HCT116 (cell line): ENCODE measurements around the gene ATXN7L2. TPM values are rescaled to one million over a fixed set of nuclear protein-coding genes. Genes with fewer than 3 reads are reported as not detected.

Experiments used
- ATAC-seq: fragments of 200-7000 bp; cut with Tn5 transposase; 2 replicates; pipeline ENCODE4 v1.9.1; 2020; ENCODE audit warnings: mild to moderate bottlenecking, moderate library complexity
- BruUV-seq: library from RNA; stranded (reverse); fragments of 400-500 nt; replicated peaks from 2 replicates; lab custom pipeline; 2021; lab: Mats Ljungman, UMichigan
- CTCF ChIA-PET: fragments of 300-600 bp; sonication (Branson Sonifier 250); formaldehyde crosslinking; loops from one replicate; lab custom pipeline; 2021; ENCODE audit warnings: antibody characterized with exemption; lab: Charles Lee
- POLR2A ChIA-PET: fragments of 300-600, 350-600 bp; sonication (Branson Sonifier 250); formaldehyde crosslinking; loops from one replicate; lab custom pipeline; 2021; ENCODE audit warnings: antibody characterized with exemption; lab: Charles Lee
- RAD21 ChIA-PET, 2 experiments: fragments of 300-600 bp; sonication (Branson Sonifier 250); formaldehyde crosslinking; loops; one replicate each; lab custom pipeline; 2023; ENCODE audit warnings: low total read pairs in 2 of 2; ENCODE audit not compliant: uncharacterized antibody in 2 of 2, unreplicated experiment in 2 of 2, low non-redundant PET in 1 of 2; lab: Charles Lee
- DNase-seq: peaks from one replicate; pipeline ENCODE4 v3.0.0-alpha.2; 2010; ENCODE audit warnings: low read depth, low spot score
- H2AFZ ChIP-seq: fragments of 200-600 bp; shearing (Covaris generic), sonication (generic); 2 replicates; pipeline ENCODE4 v1.6.1; 2017; ENCODE audit warnings: low read depth, mixed run types, mixed read lengths, antibody characterized with exemption, low read length; ENCODE audit not compliant: poor library complexity, severe bottlenecking
- H3K27ac ChIP-seq: 2 replicates; pipeline ENCODE4 v1.5.1; 2012; ENCODE audit warnings: low read depth, low read length
- H3K27me3 ChIP-seq: fragments of 200-600 bp; sonication (generic); 2 replicates; pipeline ENCODE4 v1.6.1; 2016; ENCODE audit warnings: mixed run types, low read length, mixed read lengths; ENCODE audit not compliant: insufficient read depth
- H3K36me3 ChIP-seq, 2 experiments: fragments of 200-500 bp in 1 of 2; fragments of 200-600 bp in 1 of 2; sonication (Bioruptor generic) in 1 of 2; sonication (generic) in 1 of 2; 2 replicates each; pipeline versions ENCODE4 v1.5.1 to v1.6.1; 2014 to 2016; ENCODE audit warnings: low read length in 2 of 2, inconsistent platforms in 1 of 2, mixed read lengths in 1 of 2, mixed run types in 1 of 2; ENCODE audit not compliant: insufficient read depth in 2 of 2, control insufficient read depth in 1 of 2
- H3K4me1 ChIP-seq, 2 experiments: fragments of 200-600 bp in 1 of 2; sonication (generic) in 1 of 2; 2 replicates each; pipeline versions ENCODE4 v1.5.1 to v1.6.1; 2012 to 2017; ENCODE audit warnings: low read length in 2 of 2, inconsistent platforms in 1 of 2, mild to moderate bottlenecking in 1 of 2, mixed read lengths in 1 of 2, mixed run types in 1 of 2, moderate library complexity in 1 of 2; ENCODE audit not compliant: insufficient read depth in 2 of 2, control insufficient read depth in 1 of 2
- H3K4me2 ChIP-seq: fragments of 200-600 bp; sonication (generic); 2 replicates; pipeline ENCODE4 v1.6.1; 2017; ENCODE audit warnings: mixed run types, low read length, mixed read lengths
- H3K4me3 ChIP-seq, 2 experiments: fragments of 200-600 bp in 1 of 2; sonication (generic) in 1 of 2; replicated peaks in 1 of 2; 2 replicates each; pipeline ENCODE4 v1.5.1; 2011 to 2016; ENCODE audit warnings: low read length in 2 of 2, control low read depth in 1 of 2, low read depth in 1 of 2, mild to moderate bottlenecking in 1 of 2, mixed read lengths in 1 of 2, mixed run types in 1 of 2
- H3K79me2 ChIP-seq: fragments of 200-600 bp; sonication (generic); 2 replicates; pipeline ENCODE4 v1.6.1; 2017; ENCODE audit warnings: mild to moderate bottlenecking, mixed run types, low read length, moderate library complexity, mixed read lengths; ENCODE audit not compliant: insufficient read depth
- H3K9ac ChIP-seq: fragments of 200-600 bp; sonication (generic); 2 replicates; pipeline ENCODE4 v1.6.1; 2016; ENCODE audit warnings: low read length, mixed read lengths
- H3K9me2 ChIP-seq: fragments of 200-600 bp; sonication (generic), shearing (Covaris generic); 2 replicates; pipeline ENCODE4 v1.6.1; 2017; ENCODE audit warnings: mixed run types, mild to moderate bottlenecking, moderate library complexity; ENCODE audit not compliant: insufficient read depth
- H3K9me3 ChIP-seq, 2 experiments: fragments of 200-500 bp in 1 of 2; fragments of 200-600 bp in 1 of 2; sonication (Bioruptor generic) in 1 of 2; sonication (generic) in 1 of 2; 2 replicates each; pipeline ENCODE4 v1.6.1; 2014 to 2017; ENCODE audit warnings: low read length in 2 of 2, mixed read lengths in 2 of 2, inconsistent platforms in 1 of 2, low read depth in 1 of 2, mild to moderate bottlenecking in 1 of 2, mixed run types in 1 of 2, moderate library complexity in 1 of 2; ENCODE audit not compliant: control insufficient read depth in 1 of 2, insufficient read depth in 1 of 2
- H4K20me1 ChIP-seq: fragments of 200-600 bp; sonication (generic), shearing (Covaris generic); 2 replicates; pipeline ENCODE4 v1.6.1; 2017; ENCODE audit warnings: mixed run types, mild to moderate bottlenecking, moderate library complexity; ENCODE audit not compliant: insufficient read depth
- ATF3 ChIP-seq: IDR thresholded peaks from 2 replicates; pipeline ENCODE4 v1.6.1; 2012
- CBX3 ChIP-seq: IDR thresholded peaks from 2 replicates; pipeline ENCODE4 v1.6.1; 2012; ENCODE audit warnings: low read depth
- CEBPB ChIP-seq: IDR thresholded peaks from 2 replicates; pipeline ENCODE4 v1.6.1; 2012; ENCODE audit warnings: low read depth
- CTCF ChIP-seq, 3 experiments: fragments of 200-600 bp in 1 of 3; sonication (generic) in 1 of 3; IDR thresholded peaks in 2 of 3; conservative IDR thresholded peaks in 1 of 3; 2 replicates each; pipeline ENCODE4 v1.5.1; 2012 to 2017; ENCODE audit warnings: low read depth in 2 of 3, low read length in 2 of 3, antibody characterized with exemption in 1 of 3, borderline replicate concordance in 1 of 3, control low read depth in 1 of 3, mild to moderate bottlenecking in 1 of 3, mixed read lengths in 1 of 3, mixed run types in 1 of 3, moderate library complexity in 1 of 3; ENCODE audit not compliant: insufficient read depth in 1 of 3
- EGR1 ChIP-seq: IDR thresholded peaks from 2 replicates; pipeline ENCODE4 v1.6.1; 2012; ENCODE audit warnings: low read depth
- ELF1 ChIP-seq: IDR thresholded peaks from 2 replicates; pipeline ENCODE4 v1.6.1; 2012; ENCODE audit warnings: low read depth, borderline replicate concordance
- FOSL1 ChIP-seq: IDR thresholded peaks from 2 replicates; pipeline ENCODE4 v1.6.1; 2012; ENCODE audit warnings: low read depth
- POLR2A ChIP-seq: IDR thresholded peaks from 2 replicates; pipeline ENCODE4 v1.7.0; 2011; ENCODE audit warnings: borderline replicate concordance; ENCODE audit not compliant: insufficient read depth, insufficient read length; ENCODE audit errors: extremely low read depth
- POLR2AphosphoS5 ChIP-seq: IDR thresholded peaks from 2 replicates; pipeline ENCODE4 v1.6.1; 2011; ENCODE audit warnings: mild to moderate bottlenecking, low read depth, low read length, moderate library complexity
- RAD21 ChIP-seq: IDR thresholded peaks from 2 replicates; pipeline ENCODE4 v1.6.1; 2012; ENCODE audit warnings: low read depth, mild to moderate bottlenecking
- SP1 ChIP-seq: IDR thresholded peaks from 2 replicates; pipeline ENCODE4 v1.6.1; 2012; ENCODE audit warnings: low read depth
- YY1 ChIP-seq: IDR thresholded peaks from 2 replicates; pipeline ENCODE4 v1.6.1; 2011; ENCODE audit warnings: low read length, low read depth, moderate library complexity, mild to moderate bottlenecking; ENCODE audit not compliant: insufficient replicate concordance; ENCODE audit errors: extremely low read depth
- ZNF274 ChIP-seq: fragments of 200-500 bp; sonication (Bioruptor generic); IDR thresholded peaks from 2 replicates; pipeline ENCODE4 v1.6.1; 2014; ENCODE audit warnings: mild to moderate bottlenecking, low read depth, low read length, inconsistent platforms
- intact Hi-C: fragments of 100-400 bp; cut with micrococcal nuclease; formaldehyde crosslinking; loops from 2 replicates; pipeline ENCODE4 v1.10.0; 2022
- total RNA-seq: library from RNA; stranded (reverse); gene quantifications from one replicate; pipeline ENCODE4 v1.2.1, GENCODE V29; 2021; ENCODE audit not compliant: unreplicated experiment
- TF ChIP-seq, protein P1 (sequence below): IDR thresholded peaks from 2 replicates; pipeline ENCODE4 v1.6.1; 2011; ENCODE audit warnings: mild to moderate bottlenecking, low read length, moderate library complexity; ENCODE audit not compliant: insufficient replicate concordance; ENCODE audit errors: extremely low read depth
- TF ChIP-seq, protein P2 (sequence below): IDR thresholded peaks from 2 replicates; pipeline ENCODE4 v1.6.1; 2012; ENCODE audit warnings: low read depth
- TF ChIP-seq, protein P3 (sequence below): IDR thresholded peaks from 2 replicates; pipeline ENCODE4 v1.6.1; 2012

Gene ATXN7L2
- total RNA-seq, 1 experiment from 2014 or later, result 7.2 TPM

DNA sequence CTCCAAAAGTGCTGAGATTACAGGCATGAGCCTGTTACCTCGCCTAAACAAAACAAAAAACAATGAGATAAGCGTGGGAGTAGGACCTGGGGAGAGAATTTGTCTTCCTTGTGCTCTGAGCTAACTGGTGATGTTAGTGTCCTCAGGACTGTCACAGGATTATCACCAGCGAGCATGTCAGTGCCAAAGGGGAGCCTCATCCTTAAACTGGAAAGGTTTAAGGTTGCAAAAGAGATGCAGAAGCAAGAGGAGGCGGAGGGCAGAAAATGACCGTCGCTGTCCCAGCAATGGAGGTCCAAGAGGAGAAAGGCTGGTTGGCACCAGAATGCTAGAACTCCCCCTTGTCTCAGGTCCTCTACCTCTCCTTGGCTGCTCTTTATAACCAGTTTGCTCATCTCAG lies 13.5 kb upstream of the ATXN7L2 start:
- ChIA-PET RAD21 (no interaction called here), CTCF (interaction anchor here (1.6 kb wide), 1 partner anchor 21 kb away, joined by 5 read pairs; no protein-coding TSS in a partner anchor), POLR2A (no interaction called here)
- no TSS peak for BruUV-seq
- Histone ChIP-seq H3K9me3 (no peaks in the 10 kb centered on the region), H4K20me1 (no peaks in the 10 kb centered on the region), H3K79me2 (no peaks in the 10 kb centered on the region), H3K4me1 (peaks cover 0 to 9% of the 10 kb centered on the region in 2 experiments; a peak in 1 of 4 replicates), H2AFZ (no peak overlapping the region), H3K4me2 (no peak overlapping the region), H3K9ac (no peak overlapping the region), H3K27me3 (peaks cover 34% of the 10 kb centered on the region), H3K27ac (no peak overlapping the region), H3K36me3 (no peaks in the 10 kb centered on the region), H3K4me3 (no peak overlapping the region), H3K9me2 (no peaks in the 10 kb centered on the region)
- no peak for ATAC-seq
- TF ChIP-seq ZNF274 (no peak), FOSL1 (no peak), CEBPB (no peak), CTCF (IDR thresholded peaks at IDR 0.05 in 2 of 3, conservative IDR thresholded peaks at IDR 0.05 in 1 of 3; ENCODE audit: borderline replicate concordance in 1 of 3, insufficient read depth in 1 of 3, low read depth in 2 of 3, low read length in 2 of 3) (no peak), POLR2AphosphoS5 (no peak), RAD21 (no peak), SP1 (no peak), EGR1 (no peak), ATF3 (no peak), YY1 (no peak), POLR2A (no peak), ELF1 (no peak), CBX3 (no peak)
- TF ChIP-seq, protein P1, sequence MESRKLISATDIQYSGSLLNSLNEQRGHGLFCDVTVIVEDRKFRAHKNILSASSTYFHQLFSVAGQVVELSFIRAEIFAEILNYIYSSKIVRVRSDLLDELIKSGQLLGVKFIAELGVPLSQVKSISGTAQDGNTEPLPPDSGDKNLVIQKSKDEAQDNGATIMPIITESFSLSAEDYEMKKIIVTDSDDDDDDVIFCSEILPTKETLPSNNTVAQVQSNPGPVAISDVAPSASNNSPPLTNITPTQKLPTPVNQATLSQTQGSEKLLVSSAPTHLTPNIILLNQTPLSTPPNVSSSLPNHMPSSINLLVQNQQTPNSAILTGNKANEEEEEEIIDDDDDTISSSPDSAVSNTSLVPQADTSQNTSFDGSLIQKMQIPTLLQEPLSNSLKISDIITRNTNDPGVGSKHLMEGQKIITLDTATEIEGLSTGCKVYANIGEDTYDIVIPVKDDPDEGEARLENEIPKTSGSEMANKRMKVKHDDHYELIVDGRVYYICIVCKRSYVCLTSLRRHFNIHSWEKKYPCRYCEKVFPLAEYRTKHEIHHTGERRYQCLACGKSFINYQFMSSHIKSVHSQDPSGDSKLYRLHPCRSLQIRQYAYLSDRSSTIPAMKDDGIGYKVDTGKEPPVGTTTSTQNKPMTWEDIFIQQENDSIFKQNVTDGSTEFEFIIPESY, result no peak
- TF ChIP-seq, protein P2, sequence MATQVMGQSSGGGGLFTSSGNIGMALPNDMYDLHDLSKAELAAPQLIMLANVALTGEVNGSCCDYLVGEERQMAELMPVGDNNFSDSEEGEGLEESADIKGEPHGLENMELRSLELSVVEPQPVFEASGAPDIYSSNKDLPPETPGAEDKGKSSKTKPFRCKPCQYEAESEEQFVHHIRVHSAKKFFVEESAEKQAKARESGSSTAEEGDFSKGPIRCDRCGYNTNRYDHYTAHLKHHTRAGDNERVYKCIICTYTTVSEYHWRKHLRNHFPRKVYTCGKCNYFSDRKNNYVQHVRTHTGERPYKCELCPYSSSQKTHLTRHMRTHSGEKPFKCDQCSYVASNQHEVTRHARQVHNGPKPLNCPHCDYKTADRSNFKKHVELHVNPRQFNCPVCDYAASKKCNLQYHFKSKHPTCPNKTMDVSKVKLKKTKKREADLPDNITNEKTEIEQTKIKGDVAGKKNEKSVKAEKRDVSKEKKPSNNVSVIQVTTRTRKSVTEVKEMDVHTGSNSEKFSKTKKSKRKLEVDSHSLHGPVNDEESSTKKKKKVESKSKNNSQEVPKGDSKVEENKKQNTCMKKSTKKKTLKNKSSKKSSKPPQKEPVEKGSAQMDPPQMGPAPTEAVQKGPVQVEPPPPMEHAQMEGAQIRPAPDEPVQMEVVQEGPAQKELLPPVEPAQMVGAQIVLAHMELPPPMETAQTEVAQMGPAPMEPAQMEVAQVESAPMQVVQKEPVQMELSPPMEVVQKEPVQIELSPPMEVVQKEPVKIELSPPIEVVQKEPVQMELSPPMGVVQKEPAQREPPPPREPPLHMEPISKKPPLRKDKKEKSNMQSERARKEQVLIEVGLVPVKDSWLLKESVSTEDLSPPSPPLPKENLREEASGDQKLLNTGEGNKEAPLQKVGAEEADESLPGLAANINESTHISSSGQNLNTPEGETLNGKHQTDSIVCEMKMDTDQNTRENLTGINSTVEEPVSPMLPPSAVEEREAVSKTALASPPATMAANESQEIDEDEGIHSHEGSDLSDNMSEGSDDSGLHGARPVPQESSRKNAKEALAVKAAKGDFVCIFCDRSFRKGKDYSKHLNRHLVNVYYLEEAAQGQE, result no peak
- TF ChIP-seq, protein P3, sequence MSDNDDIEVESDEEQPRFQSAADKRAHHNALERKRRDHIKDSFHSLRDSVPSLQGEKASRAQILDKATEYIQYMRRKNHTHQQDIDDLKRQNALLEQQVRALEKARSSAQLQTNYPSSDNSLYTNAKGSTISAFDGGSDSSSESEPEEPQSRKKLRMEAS, result no peak
- intact Hi-C loops, result no loop called here
- no peak for DNase-seq
